Immature natural killer cell (primary cell): Measurements from ENCODE around the gene ATP9B. TPM values are rescaled to one million over a fixed set of nuclear protein-coding genes. Genes with fewer than 3 reads are reported as not detected.

Source experiments
- DNase-seq, 3 donors: peaks; one replicate each; pipeline ENCODE4 v3.0.0; 2022; ENCODE audit warnings: mixed read lengths in 1 of 3
- H3K27ac Mint-ChIP-seq, 6 donors: one replicate each; pipeline ENCODE4 v1.8.0; 2020; ENCODE audit warnings: mixed read lengths in 6 of 6, mild to moderate bottlenecking in 5 of 6, inconsistent platforms in 4 of 6, moderate library complexity in 3 of 6
- H3K27me3 Mint-ChIP-seq, 3 donors: one replicate each; pipeline ENCODE4 v1.8.0; 2020 to 2021; ENCODE audit warnings: low read depth in 3 of 3, mild to moderate bottlenecking in 3 of 3, mixed read lengths in 3 of 3, moderate library complexity in 3 of 3, inconsistent platforms in 1 of 3
- H3K36me3 Mint-ChIP-seq, 3 donors: one replicate each; pipeline ENCODE4 v1.8.0; 2020; ENCODE audit warnings: mixed read lengths in 3 of 3, inconsistent platforms in 2 of 3, mild to moderate bottlenecking in 2 of 3
- H3K4me1 Mint-ChIP-seq, 2 donors: one replicate each; pipeline ENCODE4 v1.8.0; 2020; ENCODE audit warnings: inconsistent platforms in 2 of 2, mild to moderate bottlenecking in 2 of 2, mixed read lengths in 2 of 2, moderate library complexity in 1 of 2
- H3K4me3 Mint-ChIP-seq, 5 donors: one replicate each; pipeline ENCODE4 v1.8.0; 2020; ENCODE audit warnings: mild to moderate bottlenecking in 5 of 5, mixed read lengths in 5 of 5, inconsistent platforms in 3 of 5, moderate library complexity in 3 of 5
- H3K9me3 Mint-ChIP-seq, 6 donors: one replicate each; pipeline ENCODE4 v1.8.0; 2020; ENCODE audit warnings: mild to moderate bottlenecking in 6 of 6, mixed read lengths in 6 of 6, inconsistent platforms in 4 of 6, moderate library complexity in 3 of 6
- polyA plus RNA-seq, 3 donors: library from polyadenylated mRNA; unstranded; fragments of 300-500 nt; fragmentation: Illumina TruSeq; gene quantifications; one replicate each; pipeline ENCODE4 v1.2.3, GENCODE V29; 2021

The ATP9B gene, protein sequence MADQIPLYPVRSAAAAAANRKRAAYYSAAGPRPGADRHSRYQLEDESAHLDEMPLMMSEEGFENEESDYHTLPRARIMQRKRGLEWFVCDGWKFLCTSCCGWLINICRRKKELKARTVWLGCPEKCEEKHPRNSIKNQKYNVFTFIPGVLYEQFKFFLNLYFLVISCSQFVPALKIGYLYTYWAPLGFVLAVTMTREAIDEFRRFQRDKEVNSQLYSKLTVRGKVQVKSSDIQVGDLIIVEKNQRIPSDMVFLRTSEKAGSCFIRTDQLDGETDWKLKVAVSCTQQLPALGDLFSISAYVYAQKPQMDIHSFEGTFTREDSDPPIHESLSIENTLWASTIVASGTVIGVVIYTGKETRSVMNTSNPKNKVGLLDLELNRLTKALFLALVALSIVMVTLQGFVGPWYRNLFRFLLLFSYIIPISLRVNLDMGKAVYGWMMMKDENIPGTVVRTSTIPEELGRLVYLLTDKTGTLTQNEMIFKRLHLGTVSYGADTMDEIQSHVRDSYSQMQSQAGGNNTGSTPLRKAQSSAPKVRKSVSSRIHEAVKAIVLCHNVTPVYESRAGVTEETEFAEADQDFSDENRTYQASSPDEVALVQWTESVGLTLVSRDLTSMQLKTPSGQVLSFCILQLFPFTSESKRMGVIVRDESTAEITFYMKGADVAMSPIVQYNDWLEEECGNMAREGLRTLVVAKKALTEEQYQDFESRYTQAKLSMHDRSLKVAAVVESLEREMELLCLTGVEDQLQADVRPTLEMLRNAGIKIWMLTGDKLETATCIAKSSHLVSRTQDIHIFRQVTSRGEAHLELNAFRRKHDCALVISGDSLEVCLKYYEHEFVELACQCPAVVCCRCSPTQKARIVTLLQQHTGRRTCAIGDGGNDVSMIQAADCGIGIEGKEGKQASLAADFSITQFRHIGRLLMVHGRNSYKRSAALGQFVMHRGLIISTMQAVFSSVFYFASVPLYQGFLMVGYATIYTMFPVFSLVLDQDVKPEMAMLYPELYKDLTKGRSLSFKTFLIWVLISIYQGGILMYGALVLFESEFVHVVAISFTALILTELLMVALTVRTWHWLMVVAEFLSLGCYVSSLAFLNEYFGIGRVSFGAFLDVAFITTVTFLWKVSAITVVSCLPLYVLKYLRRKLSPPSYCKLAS
- polyA plus RNA-seq: 10 to 100 TPM; 11.4 to 16.9 (median 11.5) TPM

DNA sequence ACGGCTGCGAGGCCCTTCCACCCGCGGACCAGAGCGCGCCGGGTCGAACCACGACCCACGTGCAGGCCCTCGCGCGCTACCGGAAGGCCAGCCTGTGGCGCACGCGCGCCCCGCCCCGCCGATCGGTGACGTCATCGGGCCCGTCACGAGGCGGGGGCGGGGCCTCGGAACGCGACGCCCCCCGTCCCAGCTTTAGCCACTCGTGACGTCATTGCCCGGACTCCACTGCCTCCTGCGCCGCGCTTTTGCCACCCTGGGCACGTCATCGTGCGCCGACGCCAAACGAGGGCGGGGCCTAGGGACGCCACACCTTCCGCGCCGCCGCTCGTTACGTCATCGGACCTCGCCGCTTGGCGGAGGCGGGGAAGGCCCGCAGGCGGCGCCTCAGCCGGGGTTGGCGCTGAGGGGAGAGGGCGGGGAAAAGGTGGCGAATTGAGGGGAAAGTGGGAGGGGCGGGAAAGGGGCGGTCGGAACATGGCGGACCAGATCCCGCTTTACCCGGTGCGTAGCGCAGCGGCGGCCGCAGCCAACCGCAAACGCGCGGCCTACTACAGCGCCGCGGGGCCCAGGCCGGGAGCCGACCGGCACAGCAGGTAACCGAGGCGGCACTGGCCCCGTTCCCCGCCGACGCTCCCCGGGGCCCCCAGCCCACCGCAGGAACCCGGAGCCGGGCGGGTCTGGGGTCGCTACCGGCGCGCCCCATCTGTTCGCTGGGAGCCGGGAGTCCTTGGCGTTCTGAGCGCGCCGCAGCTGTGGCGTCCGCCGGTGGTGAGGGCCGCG, at the start of gene ATP9B:
Gene ATP9B, plus strand, starts transcription at position 458 of the 780 bp plus-strand sequence. Its CDS starts 17 bp downstream, at position 475.
- Mint-ChIP-seq H3K9me3 (peaks cover 0 to 6% (median 4%) of the 10 kb centered on the region in 6 donors), H3K27me3 (peaks cover 8 to 43% (median 36%) of the 10 kb centered on the region in 3 donors), H3K27ac (peak within 1 kb of the TSS; percentile 90 to 100 (median 96)), H3K36me3 (peaks cover 0 to 16% (median 14%) of the 10 kb centered on the region in 3 donors), H3K4me1 (peaks cover 51 to 63% of the 10 kb centered on the region in 2 donors), H3K4me3 (peak within 1 kb of the TSS; percentile 90 to 95 (median 92))
- peak; percentile 99 to 100 (median 100) for DNase-seq

DNA sequence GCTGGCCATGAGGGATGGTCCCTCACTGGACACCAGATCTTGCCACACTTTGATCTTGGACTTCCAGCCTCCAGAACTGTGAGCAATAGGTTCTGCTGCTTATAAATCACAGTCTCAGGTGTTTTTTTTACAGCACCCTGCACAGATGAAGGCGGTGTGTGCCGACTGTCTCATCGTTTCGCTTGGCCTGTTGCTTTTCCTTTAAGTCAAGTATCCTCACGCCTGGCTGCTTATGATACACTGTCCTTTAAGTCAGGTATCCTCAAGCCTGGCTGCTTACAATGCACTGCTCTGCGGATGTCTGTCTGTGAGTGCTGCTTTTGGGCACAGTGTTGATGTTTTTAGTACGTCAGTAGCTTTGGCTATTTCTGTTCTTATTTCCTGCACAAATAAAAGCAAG, 49.3 kb upstream of the ATP9B start:
- H3K27ac Mint-ChIP-seq: no peak overlapping the region
- no peaks in the 10 kb centered on the region for H3K4me1 Mint-ChIP-seq
- H3K4me3 Mint-ChIP-seq: no peak overlapping the region
- no peaks in the 10 kb centered on the region for H3K36me3 Mint-ChIP-seq
- no peaks in the 10 kb centered on the region for H3K9me3 Mint-ChIP-seq
- DNase-seq: no peak
- H3K27me3 Mint-ChIP-seq: peaks cover 0 to 5% (median 4%) of the 10 kb centered on the region in 3 donors

DNA sequence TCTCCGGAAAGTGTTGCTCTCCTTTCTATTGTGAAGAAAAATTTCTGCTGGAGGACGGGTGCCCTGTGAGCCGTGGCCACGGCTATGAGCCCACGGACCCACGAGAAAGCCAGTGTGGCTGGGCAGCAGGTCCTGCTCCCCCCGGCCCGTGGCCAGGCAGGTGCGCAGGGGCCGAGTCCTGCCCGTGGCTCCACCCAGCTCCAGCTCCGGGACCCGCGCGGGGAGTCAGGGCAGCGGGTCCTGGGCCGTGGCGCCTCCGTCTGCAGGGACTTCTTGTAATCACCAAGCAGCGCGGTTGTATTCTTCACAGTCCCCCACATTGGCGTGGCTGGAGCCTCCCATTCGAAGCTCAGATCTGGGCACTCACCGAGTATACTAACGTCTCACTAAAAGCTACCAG, 46.6 kb upstream of the ATP9B start:
- H3K9me3 Mint-ChIP-seq: peaks cover 0 to 1% (median 0%) of the 10 kb centered on the region in 6 donors
- no peaks in the 10 kb centered on the region for H3K4me1 Mint-ChIP-seq
- H3K4me3 Mint-ChIP-seq: no peak overlapping the region
- no peaks in the 10 kb centered on the region for H3K36me3 Mint-ChIP-seq
- H3K27me3 Mint-ChIP-seq: peaks cover 0 to 7% (median 7%) of the 10 kb centered on the region in 3 donors
- DNase-seq: no peak
- no peak overlapping the region for H3K27ac Mint-ChIP-seq

DNA sequence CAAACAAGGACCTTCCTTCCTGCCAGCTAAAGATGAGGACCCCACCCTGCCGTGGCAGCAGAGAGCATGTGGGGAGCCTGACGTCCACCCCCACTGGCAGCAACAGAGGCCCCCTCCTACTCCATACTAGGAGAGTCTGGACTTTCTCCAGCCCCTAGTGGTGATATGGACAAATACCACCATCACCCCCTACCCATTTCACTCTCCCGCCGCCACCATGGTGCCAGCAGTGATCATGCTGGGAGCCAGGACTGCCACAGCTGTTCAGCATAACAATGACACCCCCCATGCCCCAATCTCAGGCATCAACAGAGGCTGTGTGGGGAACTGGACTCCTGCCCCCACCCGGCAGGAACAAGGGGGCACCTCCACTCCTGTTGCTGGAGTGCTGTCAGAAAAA, 42.7 kb upstream of the ATP9B start:
- H3K36me3 Mint-ChIP-seq: no peaks in the 10 kb centered on the region
- H3K4me1 Mint-ChIP-seq: no peaks in the 10 kb centered on the region
- peaks cover 0 to 8% (median 4%) of the 10 kb centered on the region in 6 donors for H3K9me3 Mint-ChIP-seq
- no peak overlapping the region for H3K4me3 Mint-ChIP-seq
- H3K27me3 Mint-ChIP-seq: peaks cover 2 to 13% (median 13%) of the 10 kb centered on the region in 3 donors
- no peak overlapping the region for H3K27ac Mint-ChIP-seq
- no peak for DNase-seq

DNA sequence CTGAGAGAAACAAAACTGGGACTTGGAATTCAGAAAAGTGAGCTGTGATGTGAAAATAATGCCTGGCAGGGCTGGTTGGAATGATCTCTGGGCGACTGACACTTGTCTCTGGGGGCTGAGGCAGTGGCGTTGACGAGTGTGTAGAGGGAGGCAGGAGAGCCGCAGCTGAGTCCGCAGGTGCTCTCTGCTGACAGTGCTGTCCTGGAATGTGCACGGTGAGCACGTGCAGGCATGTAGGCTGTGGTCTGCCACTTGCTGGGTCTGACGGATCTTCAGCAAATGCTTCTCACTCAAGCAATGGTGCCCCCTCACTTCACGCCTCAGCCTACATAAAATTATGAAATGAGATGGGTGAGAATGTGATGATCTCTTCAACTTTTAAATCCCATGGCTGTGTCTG, 38.5 kb upstream of the ATP9B start:
- DNase-seq: no peak
- H3K36me3 Mint-ChIP-seq: no peaks in the 10 kb centered on the region
- H3K27me3 Mint-ChIP-seq: peaks cover 2 to 13% (median 11%) of the 10 kb centered on the region in 3 donors
- no peak overlapping the region for H3K4me3 Mint-ChIP-seq
- no peaks in the 10 kb centered on the region for H3K4me1 Mint-ChIP-seq
- H3K9me3 Mint-ChIP-seq: peaks cover 0 to 8% (median 4%) of the 10 kb centered on the region in 6 donors
- no peak overlapping the region for H3K27ac Mint-ChIP-seq

DNA sequence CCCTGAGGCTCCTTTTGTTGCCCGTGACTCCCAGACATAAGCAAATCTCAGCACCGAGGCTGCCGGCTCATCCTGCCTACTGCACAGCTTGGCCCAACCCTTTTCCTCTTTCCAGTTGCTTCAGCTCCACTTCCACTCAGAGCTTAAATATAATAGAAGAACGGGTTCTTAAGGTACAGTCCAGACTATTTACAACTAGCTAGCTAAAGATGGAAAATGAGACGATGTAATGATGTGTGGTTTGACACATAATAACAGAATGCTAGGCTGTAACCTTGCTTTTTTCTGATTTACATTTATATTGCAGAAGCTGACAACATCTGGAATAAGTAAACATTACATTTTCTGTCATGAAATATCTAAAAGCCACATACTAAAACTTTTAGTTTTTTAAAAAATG, 26.9 kb upstream of the ATP9B start:
- Mint-ChIP-seq H3K36me3 (no peaks in the 10 kb centered on the region), H3K4me3 (no peak overlapping the region), H3K27ac (no peak overlapping the region), H3K27me3 (peaks cover 3 to 13% (median 7%) of the 10 kb centered on the region in 3 donors), H3K9me3 (no peaks in the 10 kb centered on the region), H3K4me1 (no peaks in the 10 kb centered on the region)
- DNase-seq: no peak

DNA sequence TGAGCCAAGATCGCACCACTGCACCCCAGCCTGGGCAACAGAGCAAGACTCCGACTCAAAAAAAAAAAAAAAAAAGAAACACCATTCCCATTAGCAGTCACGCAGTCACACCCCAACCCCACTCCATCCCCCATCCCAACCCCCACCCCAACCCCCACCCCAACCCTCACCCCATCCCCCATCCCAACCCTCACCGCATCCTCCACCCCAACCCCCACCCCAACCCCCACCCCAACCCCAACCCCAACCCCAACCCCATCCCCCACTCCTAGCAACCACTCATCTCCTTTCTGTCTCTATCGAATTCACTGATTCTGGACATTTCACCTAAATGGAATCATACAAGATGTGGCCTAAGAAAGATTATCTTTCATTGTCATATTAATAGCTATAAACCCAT, 25.9 kb upstream of the ATP9B start:
- Mint-ChIP-seq H3K36me3 (no peaks in the 10 kb centered on the region), H3K4me3 (no peak overlapping the region), H3K27me3 (peaks cover 3 to 17% (median 7%) of the 10 kb centered on the region in 3 donors), H3K4me1 (no peaks in the 10 kb centered on the region), H3K27ac (no peak overlapping the region), H3K9me3 (no peaks in the 10 kb centered on the region)
- no peak for DNase-seq

DNA sequence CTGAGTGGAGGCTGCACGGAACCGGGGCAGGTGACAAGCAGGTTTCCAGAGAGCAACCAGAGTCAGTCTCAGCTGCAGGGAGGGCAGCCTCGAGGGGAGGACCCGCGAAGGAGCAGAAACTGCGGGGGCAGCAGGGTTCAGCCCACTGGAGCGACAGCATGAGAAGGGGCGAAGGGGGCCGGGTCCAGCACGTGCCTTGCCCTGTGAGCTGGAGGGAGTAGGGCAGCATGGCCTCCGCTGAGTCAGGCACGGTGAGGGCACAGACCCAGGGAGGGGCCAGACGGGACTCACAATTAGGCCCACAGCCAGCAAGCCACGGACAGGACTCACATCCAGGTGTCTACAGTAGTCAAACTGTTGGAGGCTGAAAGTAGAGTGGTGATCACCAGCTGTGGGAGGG, 22.7 kb upstream of the ATP9B start:
- Mint-ChIP-seq H3K4me3 (no peak overlapping the region), H3K27me3 (peaks cover 0 to 10% (median 2%) of the 10 kb centered on the region in 3 donors), H3K36me3 (no peaks in the 10 kb centered on the region), H3K4me1 (no peaks in the 10 kb centered on the region), H3K27ac (peak overlapping the region in 1 of 6 donors; percentile 40), H3K9me3 (no peaks in the 10 kb centered on the region)
- no peak for DNase-seq

DNA sequence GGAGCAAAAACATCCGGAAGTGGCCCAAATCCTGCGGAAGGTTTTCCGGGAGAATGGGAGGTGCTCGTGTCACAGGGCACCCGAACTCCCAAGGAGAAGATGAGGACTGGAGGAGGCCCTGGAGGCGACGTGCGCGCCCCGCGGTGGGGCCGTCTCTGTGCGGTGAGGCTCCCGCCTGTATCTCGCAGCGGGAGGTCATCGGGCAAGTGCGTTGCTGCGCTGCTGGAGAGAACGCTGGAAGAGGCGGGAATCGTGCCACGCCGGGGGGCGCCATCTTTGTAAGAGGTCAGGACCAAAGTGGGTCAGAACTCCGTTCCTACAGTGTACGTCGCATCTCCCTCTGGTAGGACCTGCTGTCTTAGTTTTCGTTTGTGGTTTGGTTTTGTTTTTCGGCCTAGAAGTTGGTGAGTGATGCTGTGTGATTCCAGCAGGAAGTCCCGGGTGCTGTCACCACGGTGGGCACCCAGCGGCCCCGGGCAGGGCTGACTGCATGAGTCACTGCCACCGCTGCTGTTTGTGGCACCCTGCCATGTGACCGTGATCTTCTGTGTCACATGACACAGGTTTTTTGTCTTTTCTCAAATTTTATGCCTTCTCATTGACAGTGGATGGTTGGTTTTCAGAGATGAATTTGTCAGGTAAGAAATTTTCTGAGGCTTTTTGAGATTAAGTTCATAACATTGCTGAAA, 21.5 kb upstream of the ATP9B start:
- no peaks in the 10 kb centered on the region for H3K9me3 Mint-ChIP-seq
- H3K27me3 Mint-ChIP-seq: peaks cover 2 to 9% (median 6%) of the 10 kb centered on the region in 3 donors
- H3K4me3 Mint-ChIP-seq: peak overlapping the region in 1 of 5 donors; percentile 27
- H3K27ac Mint-ChIP-seq: peak overlapping the region in 2 of 6 donors; percentile 46 to 56
- peak in 1 of 3 donors; percentile 64 for DNase-seq
- no peaks in the 10 kb centered on the region for H3K4me1 Mint-ChIP-seq
- H3K36me3 Mint-ChIP-seq: no peaks in the 10 kb centered on the region

DNA sequence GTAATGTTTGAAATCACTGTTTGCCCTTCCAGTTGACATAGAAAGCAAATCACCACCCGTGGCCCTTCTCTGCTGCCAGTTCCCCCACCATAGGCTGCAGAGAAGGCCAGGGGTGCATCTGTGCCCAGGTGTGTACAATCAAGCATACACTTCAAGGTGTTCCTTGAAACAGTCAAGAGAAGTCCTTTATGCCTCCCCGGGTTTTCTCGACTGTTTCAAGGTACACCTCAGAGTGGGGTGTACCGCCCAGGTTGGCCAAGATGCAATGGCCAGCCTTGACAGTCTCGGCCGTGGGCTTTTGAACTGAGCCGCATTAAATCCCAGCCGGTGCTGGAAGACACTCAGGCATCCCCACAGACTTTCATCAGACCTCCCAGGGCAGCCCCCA, 21.0 kb upstream of the ATP9B start:
- Mint-ChIP-seq H3K27me3 (peaks cover 2 to 7% (median 6%) of the 10 kb centered on the region in 3 donors), H3K9me3 (peaks cover 0 to 2% (median 0%) of the 10 kb centered on the region in 6 donors), H3K36me3 (no peaks in the 10 kb centered on the region), H3K4me3 (no peak overlapping the region), H3K27ac (peak overlapping the region in 2 of 6 donors; percentile 46 to 56), H3K4me1 (no peaks in the 10 kb centered on the region)
- no peak for DNase-seq

DNA sequence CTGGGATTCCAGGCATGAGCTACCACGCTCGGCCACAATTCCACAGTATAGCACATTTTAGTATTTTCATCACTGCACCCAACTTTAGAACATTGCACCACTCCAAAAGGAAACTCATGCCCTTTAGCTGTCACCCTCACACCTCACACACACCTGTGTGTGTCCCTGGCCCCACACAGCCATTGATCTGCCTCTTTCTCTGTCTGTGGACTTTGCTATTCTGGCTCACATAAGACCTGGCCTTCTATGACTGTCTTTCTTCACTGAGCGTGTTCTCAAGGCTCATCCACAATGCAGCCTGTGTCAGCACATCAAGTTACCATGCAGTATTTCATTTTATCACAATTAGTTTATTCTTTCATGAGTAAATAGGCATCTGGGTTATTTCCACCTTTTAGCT, 19.7 kb upstream of the ATP9B start:
- Mint-ChIP-seq H3K4me1 (no peaks in the 10 kb centered on the region), H3K27ac (no peak overlapping the region), H3K4me3 (no peak overlapping the region), H3K36me3 (no peaks in the 10 kb centered on the region), H3K27me3 (peaks cover 2 to 9% (median 5%) of the 10 kb centered on the region in 3 donors), H3K9me3 (peaks cover 0 to 2% (median 0%) of the 10 kb centered on the region in 6 donors)
- DNase-seq: no peak

DNA sequence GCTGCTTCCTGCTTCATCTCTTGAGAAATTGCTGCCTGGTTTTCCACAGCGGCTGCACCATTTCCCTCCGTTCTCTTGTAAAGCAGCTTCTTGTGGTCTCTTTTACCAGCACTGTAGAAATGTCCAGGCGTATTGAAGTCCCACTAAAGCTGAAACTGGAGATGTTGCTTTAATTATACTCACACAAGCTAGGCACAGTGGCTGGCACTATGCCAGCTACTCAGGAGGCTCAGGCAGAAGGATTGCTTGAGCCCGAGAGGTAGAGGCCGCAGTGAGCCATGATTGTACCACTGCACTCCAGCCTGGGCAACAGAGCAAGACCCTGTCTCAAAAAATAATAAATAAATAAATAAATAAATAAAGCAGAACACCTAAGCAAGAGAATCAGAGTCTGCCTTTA, 19.2 kb upstream of the ATP9B start:
- Mint-ChIP-seq H3K27ac (no peak overlapping the region), H3K27me3 (peaks cover 2 to 9% (median 7%) of the 10 kb centered on the region in 3 donors), H3K4me1 (no peaks in the 10 kb centered on the region), H3K36me3 (no peaks in the 10 kb centered on the region), H3K4me3 (no peak overlapping the region), H3K9me3 (peaks cover 0 to 2% (median 0%) of the 10 kb centered on the region in 6 donors)
- DNase-seq: no peak
